K562 (cell line): ENCODE results near the gene HLA-DOA. TPM values are rescaled to one million over a fixed set of nuclear protein-coding genes. Genes with fewer than 3 reads are reported as not detected.

ENCODE experiments used
- BCOR ChIP-seq: fragments of 450-650 bp; IDR thresholded peaks from 2 replicates; pipeline ENCODE4 v1.6.1; 2016
- ELF1 ChIP-seq: fragments of 200-800 bp; sonication (Bioruptor generic); IDR thresholded peaks from 2 replicates; pipeline ENCODE4 v1.6.1; 2016; ENCODE audit warnings: missing genetic modification characterization, missing compliant biosample characterization
- FOXK1 ChIP-seq: sonication (generic); formaldehyde crosslinking; IDR thresholded peaks from 2 replicates; pipeline ENCODE4 v1.8.0; 2022; ENCODE audit warnings: missing genetic modification reagents, mild to moderate bottlenecking, borderline replicate concordance
- GATA2 ChIP-seq: sonication (generic); formaldehyde crosslinking; IDR thresholded peaks from 2 replicates; pipeline ENCODE4 v1.4.0; 2020; ENCODE audit warnings: mild to moderate bottlenecking, missing genetic modification reagents
- GTF2F1 ChIP-seq: IDR thresholded peaks from 2 replicates; pipeline ENCODE4 v1.6.1; 2011; ENCODE audit warnings: low read depth, low read length, improper control_type of control experiment
- NBN ChIP-seq: fragments of 450-650 bp; IDR thresholded peaks from 2 replicates; pipeline ENCODE4 v1.6.1; 2016; ENCODE audit warnings: low read depth, mild to moderate bottlenecking
- PCBP2 ChIP-seq: fragments of 200-400 bp; formaldehyde crosslinking; IDR thresholded peaks from 2 replicates; pipeline ENCODE4 v1.6.1; 2018; ENCODE audit warnings: low read length, low read depth, mild to moderate bottlenecking, moderate library complexity; ENCODE audit not compliant: poor library complexity, severe bottlenecking
- POLR2A ChIP-seq: fragments of 450-650 bp; conservative IDR thresholded peaks from 2 replicates; pipeline ENCODE4 v1.6.1; 2016
- PYGO2 ChIP-seq: fragments of 450-650 bp; IDR thresholded peaks from 2 replicates; pipeline ENCODE4 v1.6.1; 2016; ENCODE audit warnings: mild to moderate bottlenecking, missing genetic modification characterization, moderate library complexity, missing compliant biosample characterization
- SRSF1 ChIP-seq: fragments of 200-400 bp; formaldehyde crosslinking; IDR thresholded peaks from 2 replicates; pipeline ENCODE4 v1.6.1; 2017; ENCODE audit warnings: mild to moderate bottlenecking, low read depth, low read length, moderate library complexity
- TCFL5 ChIP-seq: fragments of 250-450 bp; sonication (Bioruptor Pico); conservative IDR thresholded peaks from 2 replicates; pipeline ENCODE4 v1.6.1; 2021; ENCODE audit warnings: mild to moderate bottlenecking, moderate library complexity, matching md5 sums
- THRAP3 ChIP-seq: fragments of 450-650 bp; IDR thresholded peaks from 2 replicates; pipeline ENCODE4 v1.6.1; 2016; ENCODE audit warnings: mild to moderate bottlenecking, inconsistent platforms, borderline replicate concordance
- ZNF324 ChIP-seq: fragments of 250-450 bp; sonication (Bioruptor Pico); IDR thresholded peaks from 2 replicates; pipeline ENCODE4 v1.4.0; 2020; ENCODE audit warnings: mild to moderate bottlenecking
- ZNF778 ChIP-seq: fragments of 450-650 bp; formaldehyde crosslinking; IDR thresholded peaks from 2 replicates; pipeline ENCODE4 v1.4.0; 2020; ENCODE audit warnings: mild to moderate bottlenecking, moderate library complexity
- ZNF785 ChIP-seq: fragments of 250-450 bp; sonication (Bioruptor Pico); IDR thresholded peaks from 2 replicates; pipeline ENCODE4 v1.4.0; 2020; ENCODE audit warnings: mild to moderate bottlenecking
- polyA plus RNA-seq, 8 experiments: library from polyadenylated mRNA; depleted of rRNA in 4 of 8; stranded (reverse) in 5 of 8; unstranded in 3 of 8; fragments of >200 nt; fragmentation: Nextera tagmentation in 2 of 8; fragmentation: Illumina TruSeq in 1 of 8; extraction: Ambion mirVana in 2 of 8; extraction: Trizol in 1 of 8; gene quantifications; 2 replicates each; pipeline versions ENCODE4 v1.2.1 to v1.2.3, GENCODE V29; 2011 to 2014; ENCODE audit warnings: inconsistent platforms in 1 of 8, missing spikeins in 1 of 8
- total RNA-seq, 7 experiments: library from RNA; depleted of rRNA in 6 of 7; stranded (reverse); fragments of >200 nt in 6 of 7; fragmentation: Illumina TruSeq in 2 of 7; extraction: Trizol in 2 of 7; gene quantifications; 2 replicates each; pipeline versions ENCODE4 v1.2.1 to v1.2.3, GENCODE V29; 2011 to 2021; ENCODE audit warnings: low replicate concordance in 1 of 7
- TF ChIP-seq, protein P1 (sequence below): fragments of 200-400 bp; formaldehyde crosslinking; IDR thresholded peaks from 2 replicates; pipeline ENCODE4 v1.6.1; 2017; ENCODE audit warnings: mild to moderate bottlenecking, low read depth, low read length, moderate library complexity
- TF ChIP-seq, protein P2 (sequence below): fragments of 250-450 bp; sonication (Bioruptor Pico); IDR thresholded peaks from 2 replicates; pipeline ENCODE4 v1.5.0; 2021
- TF ChIP-seq, protein P3 (sequence below): sonication (generic); formaldehyde crosslinking; IDR thresholded peaks from 2 replicates; pipeline ENCODE4 v1.8.0; 2022; ENCODE audit warnings: mild to moderate bottlenecking, missing genetic modification reagents
- TF ChIP-seq, protein P4 (sequence below): fragments of 250-450 bp; sonication (Bioruptor Pico); IDR thresholded peaks from 2 replicates; pipeline ENCODE4 v1.8.0; 2021; ENCODE audit warnings: borderline replicate concordance, mild to moderate bottlenecking, moderate library complexity; ENCODE audit not compliant: poor library complexity, severe bottlenecking
- TF ChIP-seq, protein P5 (sequence below): sonication (generic); formaldehyde crosslinking; IDR thresholded peaks from 2 replicates; pipeline ENCODE4 v1.8.1; 2023; ENCODE audit warnings: mild to moderate bottlenecking, missing genetic modification reagents
- TF ChIP-seq, protein P6 (sequence below), 2 experiments: fragments of 450-650 bp; conservative IDR thresholded peaks; 2 replicates each; pipeline ENCODE4 v1.6.1; 2017; ENCODE audit warnings: mild to moderate bottlenecking in 2 of 2, moderate library complexity in 2 of 2

Gene HLA-DOA
- total and polyA plus RNA-seq, 9 of the 15 experiments (the other 6 are each of a cell fraction or from before 2014, with no cell fraction given) = 0.07 TPM; not detected in 8

DNA sequence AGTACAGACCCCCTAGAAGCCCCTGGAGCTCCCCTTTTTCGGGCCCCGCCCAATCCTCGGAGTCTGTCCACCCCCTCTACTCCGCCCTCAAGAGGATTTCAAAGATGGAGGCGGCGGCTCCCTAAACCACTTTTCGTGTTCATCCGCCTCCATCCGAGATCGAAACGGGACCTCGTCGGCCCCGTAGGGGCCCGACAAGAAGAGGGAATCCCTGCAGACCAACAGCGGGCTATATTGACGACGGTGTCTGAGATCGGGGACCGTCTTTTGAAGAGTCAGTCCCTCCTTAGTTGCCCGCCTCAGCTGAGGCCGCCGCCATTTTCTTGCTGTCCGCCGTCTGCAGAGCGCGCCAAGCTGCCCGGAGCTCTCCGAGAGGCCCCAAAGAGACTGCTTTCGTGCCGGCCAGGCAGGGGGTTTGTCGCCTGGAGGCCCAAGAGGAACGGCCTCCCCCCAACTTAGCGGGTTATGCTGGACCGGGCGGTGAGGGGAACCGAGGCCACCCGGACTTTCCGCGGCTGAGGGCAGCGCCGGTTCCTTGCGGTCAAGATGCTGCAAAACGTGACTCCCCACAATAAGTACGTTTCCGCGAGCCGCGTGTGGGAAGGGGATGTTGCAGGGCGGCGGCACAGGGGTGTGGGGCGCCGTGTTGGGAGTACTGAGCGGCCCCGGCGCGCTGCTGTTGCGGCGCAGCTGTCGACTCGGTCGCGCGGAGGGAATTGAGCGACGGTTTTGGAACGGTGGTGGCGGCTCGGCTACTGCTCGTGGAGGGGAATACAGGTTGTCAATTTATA lies 36.8 kb downstream of the HLA-DOA start (continued):
- TF ChIP-seq, protein P1, sequence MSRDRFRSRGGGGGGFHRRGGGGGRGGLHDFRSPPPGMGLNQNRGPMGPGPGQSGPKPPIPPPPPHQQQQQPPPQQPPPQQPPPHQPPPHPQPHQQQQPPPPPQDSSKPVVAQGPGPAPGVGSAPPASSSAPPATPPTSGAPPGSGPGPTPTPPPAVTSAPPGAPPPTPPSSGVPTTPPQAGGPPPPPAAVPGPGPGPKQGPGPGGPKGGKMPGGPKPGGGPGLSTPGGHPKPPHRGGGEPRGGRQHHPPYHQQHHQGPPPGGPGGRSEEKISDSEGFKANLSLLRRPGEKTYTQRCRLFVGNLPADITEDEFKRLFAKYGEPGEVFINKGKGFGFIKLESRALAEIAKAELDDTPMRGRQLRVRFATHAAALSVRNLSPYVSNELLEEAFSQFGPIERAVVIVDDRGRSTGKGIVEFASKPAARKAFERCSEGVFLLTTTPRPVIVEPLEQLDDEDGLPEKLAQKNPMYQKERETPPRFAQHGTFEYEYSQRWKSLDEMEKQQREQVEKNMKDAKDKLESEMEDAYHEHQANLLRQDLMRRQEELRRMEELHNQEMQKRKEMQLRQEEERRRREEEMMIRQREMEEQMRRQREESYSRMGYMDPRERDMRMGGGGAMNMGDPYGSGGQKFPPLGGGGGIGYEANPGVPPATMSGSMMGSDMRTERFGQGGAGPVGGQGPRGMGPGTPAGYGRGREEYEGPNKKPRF = no peak
- TF ChIP-seq PCBP2 = peak; percentile 18
- no peak for TF ChIP-seq GTF2F1
- TF ChIP-seq SRSF1 = 0 out of 2 replicates have a peak, but pooled peaks have one; percentile 22
- no peak for TF ChIP-seq ELF1 (tag)
- TF ChIP-seq ZNF324 (CRISPR knock-in tag) = no peak
- no peak for TF ChIP-seq POLR2A
- peak; percentile 62 for TF ChIP-seq BCOR
- TF ChIP-seq, protein P2, sequence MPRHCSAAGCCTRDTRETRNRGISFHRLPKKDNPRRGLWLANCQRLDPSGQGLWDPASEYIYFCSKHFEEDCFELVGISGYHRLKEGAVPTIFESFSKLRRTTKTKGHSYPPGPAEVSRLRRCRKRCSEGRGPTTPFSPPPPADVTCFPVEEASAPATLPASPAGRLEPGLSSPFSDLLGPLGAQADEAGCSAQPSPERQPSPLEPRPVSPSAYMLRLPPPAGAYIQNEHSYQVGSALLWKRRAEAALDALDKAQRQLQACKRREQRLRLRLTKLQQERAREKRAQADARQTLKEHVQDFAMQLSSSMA (CRISPR knock-in tag) = peak; percentile 76
- TF ChIP-seq, protein P3, sequence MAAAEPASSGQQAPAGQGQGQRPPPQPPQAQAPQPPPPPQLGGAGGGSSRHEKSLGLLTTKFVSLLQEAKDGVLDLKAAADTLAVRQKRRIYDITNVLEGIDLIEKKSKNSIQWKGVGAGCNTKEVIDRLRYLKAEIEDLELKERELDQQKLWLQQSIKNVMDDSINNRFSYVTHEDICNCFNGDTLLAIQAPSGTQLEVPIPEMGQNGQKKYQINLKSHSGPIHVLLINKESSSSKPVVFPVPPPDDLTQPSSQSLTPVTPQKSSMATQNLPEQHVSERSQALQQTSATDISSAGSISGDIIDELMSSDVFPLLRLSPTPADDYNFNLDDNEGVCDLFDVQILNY = peak; percentile 66; the same call in 1 of the 2 replicates
- 0 out of 2 replicates have a peak, but pooled peaks have one; percentile 1 for TF ChIP-seq TCFL5
- TF ChIP-seq THRAP3 = peak; percentile 97
- TF ChIP-seq NBN = no peak
- TF ChIP-seq, protein P4, sequence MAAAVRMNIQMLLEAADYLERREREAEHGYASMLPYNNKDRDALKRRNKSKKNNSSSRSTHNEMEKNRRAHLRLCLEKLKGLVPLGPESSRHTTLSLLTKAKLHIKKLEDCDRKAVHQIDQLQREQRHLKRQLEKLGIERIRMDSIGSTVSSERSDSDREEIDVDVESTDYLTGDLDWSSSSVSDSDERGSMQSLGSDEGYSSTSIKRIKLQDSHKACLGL (CRISPR knock-in tag) = no peak
- TF ChIP-seq ZNF785 (CRISPR knock-in tag) = no peak
- no peak for TF ChIP-seq PYGO2
- no peak; the same call in 1 of the 2 replicates for TF ChIP-seq GATA2 (CRISPR knock-in tag)
- TF ChIP-seq, protein P5, sequence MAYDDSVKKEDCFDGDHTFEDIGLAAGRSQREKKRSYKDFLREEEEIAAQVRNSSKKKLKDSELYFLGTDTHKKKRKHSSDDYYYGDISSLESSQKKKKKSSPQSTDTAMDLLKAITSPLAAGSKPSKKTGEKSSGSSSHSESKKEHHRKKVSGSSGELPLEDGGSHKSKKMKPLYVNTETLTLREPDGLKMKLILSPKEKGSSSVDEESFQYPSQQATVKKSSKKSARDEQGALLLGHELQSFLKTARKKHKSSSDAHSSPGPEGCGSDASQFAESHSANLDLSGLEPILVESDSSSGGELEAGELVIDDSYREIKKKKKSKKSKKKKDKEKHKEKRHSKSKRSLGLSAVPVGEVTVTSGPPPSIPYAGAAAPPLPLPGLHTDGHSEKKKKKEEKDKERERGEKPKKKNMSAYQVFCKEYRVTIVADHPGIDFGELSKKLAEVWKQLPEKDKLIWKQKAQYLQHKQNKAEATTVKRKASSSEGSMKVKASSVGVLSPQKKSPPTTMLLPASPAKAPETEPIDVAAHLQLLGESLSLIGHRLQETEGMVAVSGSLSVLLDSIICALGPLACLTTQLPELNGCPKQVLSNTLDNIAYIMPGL (CRISPR knock-in tag) = peak; percentile 80
- TF ChIP-seq, protein P6, sequence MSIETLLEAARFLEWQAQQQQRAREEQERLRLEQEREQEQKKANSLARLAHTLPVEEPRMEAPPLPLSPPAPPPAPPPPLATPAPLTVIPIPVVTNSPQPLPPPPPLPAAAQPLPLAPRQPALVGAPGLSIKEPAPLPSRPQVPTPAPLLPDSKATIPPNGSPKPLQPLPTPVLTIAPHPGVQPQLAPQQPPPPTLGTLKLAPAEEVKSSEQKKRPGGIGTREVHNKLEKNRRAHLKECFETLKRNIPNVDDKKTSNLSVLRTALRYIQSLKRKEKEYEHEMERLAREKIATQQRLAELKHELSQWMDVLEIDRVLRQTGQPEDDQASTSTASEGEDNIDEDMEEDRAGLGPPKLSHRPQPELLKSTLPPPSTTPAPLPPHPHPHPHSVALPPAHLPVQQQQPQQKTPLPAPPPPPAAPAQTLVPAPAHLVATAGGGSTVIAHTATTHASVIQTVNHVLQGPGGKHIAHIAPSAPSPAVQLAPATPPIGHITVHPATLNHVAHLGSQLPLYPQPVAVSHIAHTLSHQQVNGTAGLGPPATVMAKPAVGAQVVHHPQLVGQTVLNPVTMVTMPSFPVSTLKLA (conservative IDR thresholded peaks at IDR 0.05) = no peak
- TF ChIP-seq FOXK1 (CRISPR knock-in tag) = no peak; the same call in 1 of the 2 replicates
- no peak for TF ChIP-seq ZNF778 (CRISPR knock-in tag)
